Upper lobe of right lung (tissue), 1 donor: Measurements from ENCODE around the gene GABRA5. TPM values are rescaled to one million over a fixed set of nuclear protein-coding genes. Genes with fewer than 3 reads are reported as not detected.

ENCODE experiments used
- ATAC-seq: fragments of 200-7000 bp; cut with Tn5 transposase; one replicate; pipeline ENCODE4 v1.9.1; 2020; ENCODE audit warnings: mild to moderate bottlenecking, moderate library complexity
- DNase-seq: peaks from one replicate; pipeline ENCODE4 v3.0.0-alpha.2; 2020
- H3K27ac ChIP-seq: fragments of 200-600 bp; one replicate; pipeline ENCODE4 v1.8.0; 2022
- H3K27me3 ChIP-seq: fragments of 200-600 bp; one replicate; pipeline ENCODE4 v1.8.0; 2022; ENCODE audit warnings: mild to moderate bottlenecking
- H3K36me3 ChIP-seq: fragments of 200-600 bp; one replicate; pipeline ENCODE4 v1.8.0; 2022
- H3K4me1 ChIP-seq: fragments of 200-600 bp; one replicate; pipeline ENCODE4 v1.8.0; 2022
- H3K4me3 ChIP-seq: fragments of 200-600 bp; one replicate; pipeline ENCODE4 v1.8.0; 2022; ENCODE audit warnings: mild to moderate bottlenecking
- H3K9me3 ChIP-seq: fragments of 200-600 bp; one replicate; pipeline ENCODE4 v1.8.0; 2022
- CTCF ChIP-seq: fragments of 200-600 bp; IDR thresholded peaks from one replicate; pipeline ENCODE4 v1.8.0; 2022; ENCODE audit warnings: antibody characterized with exemption
- intact Hi-C: fragments of 100-400 bp; cut with DNase I; formaldehyde crosslinking; loops from one replicate; pipeline ENCODE4 v1.11.0; 2022
- total RNA-seq: library from RNA; stranded (reverse); fragmentation: NEBNext Ultra II Directional; extraction: Animal tissue kit (Norgen Biotek cat#: 25700); gene quantifications from one replicate; pipeline ENCODE4 v1.2.1, GENCODE V29; 2021
- donor health status: DM: no; HTN: yes; CAD: no; lungs with severe emphysema.

GABRA5 gene
- total RNA-seq, 1 donor from 2014 or later, result not detected

GRCh38 chr15:26864664-26865191, 2.1 kb upstream of the GABRA5 start:
- intact Hi-C loops, result no loop called here
- ATAC-seq (peak; percentile 62), DNase-seq (no peak)

GRCh38 chr15:26867200-26868007, 542 bp downstream of the GABRA5 start:
- Histone ChIP-seq H3K27ac (no peak overlapping the region), H3K9me3 (no peaks in the 10 kb centered on the region), H3K4me3 (no peak overlapping the region), H3K36me3 (no peaks in the 10 kb centered on the region), H3K27me3 (peaks cover 58% of the 10 kb centered on the region), H3K4me1 (no peaks in the 10 kb centered on the region)
- ATAC-seq (no peak), DNase-seq (no peak)
- intact Hi-C loops, result no loop called here
- TF ChIP-seq CTCF, result no peak

More at GRCh38 chr15:26864664-26865191, 2.1 kb upstream of the GABRA5 start:
- no peak overlapping the region for H3K27ac ChIP-seq
- TF ChIP-seq CTCF, result peak; percentile 48
- peaks cover 39% of the 10 kb centered on the region for H3K27me3 ChIP-seq
- no peaks in the 10 kb centered on the region for H3K4me1 ChIP-seq
- no peaks in the 10 kb centered on the region for H3K9me3 ChIP-seq
- no peaks in the 10 kb centered on the region for H3K36me3 ChIP-seq
- H3K4me3 ChIP-seq, result no peak overlapping the region

GRCh38 chr15:26868029-26868685, 1.3 kb downstream of the GABRA5 start:
- Histone ChIP-seq H3K36me3 (no peaks in the 10 kb centered on the region), H3K4me3 (no peak overlapping the region), H3K27ac (no peak overlapping the region), H3K27me3 (peaks cover 63% of the 10 kb centered on the region), H3K4me1 (no peaks in the 10 kb centered on the region), H3K9me3 (no peaks in the 10 kb centered on the region)
- ATAC-seq (no peak), DNase-seq (no peak)
- TF ChIP-seq CTCF, result no peak
- intact Hi-C loops, result no loop called here

GRCh38 chr15:26869628-26870027, 2.8 kb downstream of the GABRA5 start:
- TF ChIP-seq CTCF, result no peak
- H3K4me1 ChIP-seq, result no peaks in the 10 kb centered on the region
- no peak overlapping the region for H3K27ac ChIP-seq
- DNase-seq, result no peak
- peaks cover 63% of the 10 kb centered on the region for H3K27me3 ChIP-seq
- intact Hi-C loops, result no loop called here
- no peak for ATAC-seq
- H3K9me3 ChIP-seq, result no peaks in the 10 kb centered on the region
- no peaks in the 10 kb centered on the region for H3K36me3 ChIP-seq
- H3K4me3 ChIP-seq, result no peak overlapping the region

GRCh38 chr15:26870346-26870745, 3.5 kb downstream of the GABRA5 start:
- H3K36me3 ChIP-seq, result no peaks in the 10 kb centered on the region
- intact Hi-C loops, result no loop called here
- H3K27ac ChIP-seq, result no peak overlapping the region
- ATAC-seq (no peak), DNase-seq (no peak)
- no peaks in the 10 kb centered on the region for H3K4me1 ChIP-seq
- H3K27me3 ChIP-seq, result peaks cover 67% of the 10 kb centered on the region
- H3K4me3 ChIP-seq, result no peak overlapping the region
- H3K9me3 ChIP-seq, result no peaks in the 10 kb centered on the region
- TF ChIP-seq CTCF, result no peak
